HG03045 (cell line): ENCODE measurements around the gene PLXNB2.

Experiments
- ATAC-seq: cut with Tn5 transposase; IDR thresholded peaks from one replicate; pipeline ENCODE4 v1.9.1; 2021; ENCODE audit warnings: mild to moderate bottlenecking, moderate library complexity; ENCODE audit not compliant: unreplicated experiment

Gene PLXNB2

GRCh38 chr22:50267591-50268390 lies 39.7 kb downstream of the PLXNB2 start:
- no peak for ATAC-seq

- no peak for ATAC-seq
Observed at GRCh38 chr22:50266994-50267393, 40.5 kb downstream of the PLXNB2 start.

- ATAC-seq = no peak
Observed at GRCh38 chr22:50264946-50265669, 42.3 kb downstream of the PLXNB2 start.

DNA sequence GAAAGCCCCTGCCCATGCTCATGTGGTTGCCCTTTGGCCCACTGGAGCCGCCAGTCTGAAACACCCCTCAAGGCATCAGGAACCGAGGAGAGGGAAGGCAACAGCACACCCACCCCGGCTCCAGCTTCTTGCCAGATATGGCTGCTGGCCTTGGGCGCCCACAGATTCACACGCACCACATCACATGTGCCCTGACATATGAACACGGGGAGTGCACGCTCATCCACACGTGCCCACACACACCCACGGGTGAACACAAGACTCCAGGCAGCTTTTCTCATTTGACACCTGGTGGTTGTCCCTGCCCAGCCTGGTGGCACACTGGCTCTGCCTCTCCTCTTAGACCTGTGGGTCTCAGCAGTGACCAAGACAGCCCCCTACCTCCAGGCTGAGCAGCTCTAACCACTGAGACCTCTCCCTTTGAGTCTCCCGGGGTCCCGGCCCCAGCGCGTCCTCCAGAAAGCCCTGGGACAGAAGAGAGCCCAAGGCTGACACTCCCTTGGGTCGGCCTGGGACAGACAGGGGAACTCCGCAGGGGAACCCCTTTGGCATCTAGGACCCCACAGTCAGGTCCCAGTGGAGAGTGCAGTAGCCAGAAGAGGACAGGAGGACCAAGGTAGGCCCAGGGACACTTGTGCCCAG lies 43.2 kb downstream of the PLXNB2 start:
- ATAC-seq = no peak

- no peak for ATAC-seq
Observed at GRCh38 chr22:50262973-50263617, 44.4 kb downstream of the PLXNB2 start.

DNA sequence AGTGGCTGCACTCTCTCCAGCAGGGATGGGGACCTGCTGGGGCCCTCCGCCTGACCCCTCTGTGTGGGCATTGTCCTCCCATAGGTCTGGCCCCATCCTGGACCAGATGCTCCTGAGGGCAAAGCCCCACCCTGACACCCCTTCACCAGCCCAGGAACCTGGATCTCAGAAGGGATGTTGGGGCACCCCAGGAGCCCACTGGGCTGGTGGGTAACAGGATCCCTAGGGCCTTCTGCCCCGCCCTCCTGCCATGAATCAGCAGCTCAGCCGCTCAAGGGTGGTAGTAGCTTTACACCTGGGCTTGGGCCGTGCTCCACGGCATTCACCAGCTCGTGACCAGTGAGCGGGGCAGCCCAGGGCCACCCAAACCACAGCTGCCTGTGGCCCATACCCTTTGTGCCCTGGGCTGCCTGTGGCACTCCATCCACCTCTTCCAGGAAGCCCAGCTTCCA lies 45.0 kb downstream of the PLXNB2 start:
- no peak for ATAC-seq

DNA sequence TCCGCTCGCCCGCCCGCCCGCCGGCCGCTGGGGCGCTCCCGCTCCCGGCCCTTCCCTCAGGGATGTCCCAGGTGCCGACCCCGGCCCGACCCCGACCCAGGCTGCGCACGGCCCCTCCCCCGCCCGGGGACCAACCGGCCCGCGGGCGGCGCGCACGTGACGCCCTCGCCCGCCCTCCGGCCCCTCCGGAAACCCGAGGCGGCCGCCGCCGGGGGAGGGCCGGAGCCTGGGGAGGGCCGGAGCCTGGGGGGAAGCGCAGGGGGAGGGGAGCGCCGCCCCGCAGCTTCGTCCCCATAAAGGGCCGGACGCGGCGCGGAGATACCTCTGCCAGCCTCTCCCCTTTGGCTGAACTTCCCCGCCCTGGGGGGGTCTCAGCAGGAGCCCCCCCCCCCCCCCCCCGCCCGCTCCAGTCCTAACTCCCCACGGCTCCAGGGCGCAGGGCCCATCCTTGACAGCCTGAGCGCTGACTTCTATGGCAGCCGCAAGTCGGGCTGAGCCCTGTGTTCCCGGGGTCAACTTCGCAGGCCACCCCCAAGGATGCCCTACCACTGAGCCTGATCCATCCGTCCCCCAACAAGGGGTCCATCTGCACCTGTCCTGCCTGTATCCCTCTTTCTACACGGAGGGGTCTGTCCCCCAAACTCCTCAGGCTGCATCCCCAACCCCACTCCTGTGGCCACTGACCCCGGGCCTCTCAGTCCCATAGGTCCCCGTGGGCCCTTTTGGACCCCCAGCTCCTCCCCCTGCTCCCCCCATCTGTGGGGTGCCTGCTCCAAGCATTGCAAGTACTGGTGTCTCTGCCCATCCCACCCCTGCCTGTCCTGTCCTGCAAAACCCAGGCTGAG lies 45.6 kb downstream of the PLXNB2 start, which contains the start of gene MAPK12:
Gene MAPK12, minus strand, starts transcription at position 69 of the 845 bp plus-strand sequence. CDS start 174 bp downstream, outside the sequence.
- ATAC-seq = no peak

GRCh38 chr22:50260801-50261614 lies 46.4 kb downstream of the PLXNB2 start:
- ATAC-seq = no peak

- no peak for ATAC-seq
Observed at GRCh38 chr22:50260434-50260800, 47.0 kb downstream of the PLXNB2 start.

- ATAC-seq = no peak
Observed at GRCh38 chr22:50259302-50259701, 48.1 kb downstream of the PLXNB2 start.

DNA sequence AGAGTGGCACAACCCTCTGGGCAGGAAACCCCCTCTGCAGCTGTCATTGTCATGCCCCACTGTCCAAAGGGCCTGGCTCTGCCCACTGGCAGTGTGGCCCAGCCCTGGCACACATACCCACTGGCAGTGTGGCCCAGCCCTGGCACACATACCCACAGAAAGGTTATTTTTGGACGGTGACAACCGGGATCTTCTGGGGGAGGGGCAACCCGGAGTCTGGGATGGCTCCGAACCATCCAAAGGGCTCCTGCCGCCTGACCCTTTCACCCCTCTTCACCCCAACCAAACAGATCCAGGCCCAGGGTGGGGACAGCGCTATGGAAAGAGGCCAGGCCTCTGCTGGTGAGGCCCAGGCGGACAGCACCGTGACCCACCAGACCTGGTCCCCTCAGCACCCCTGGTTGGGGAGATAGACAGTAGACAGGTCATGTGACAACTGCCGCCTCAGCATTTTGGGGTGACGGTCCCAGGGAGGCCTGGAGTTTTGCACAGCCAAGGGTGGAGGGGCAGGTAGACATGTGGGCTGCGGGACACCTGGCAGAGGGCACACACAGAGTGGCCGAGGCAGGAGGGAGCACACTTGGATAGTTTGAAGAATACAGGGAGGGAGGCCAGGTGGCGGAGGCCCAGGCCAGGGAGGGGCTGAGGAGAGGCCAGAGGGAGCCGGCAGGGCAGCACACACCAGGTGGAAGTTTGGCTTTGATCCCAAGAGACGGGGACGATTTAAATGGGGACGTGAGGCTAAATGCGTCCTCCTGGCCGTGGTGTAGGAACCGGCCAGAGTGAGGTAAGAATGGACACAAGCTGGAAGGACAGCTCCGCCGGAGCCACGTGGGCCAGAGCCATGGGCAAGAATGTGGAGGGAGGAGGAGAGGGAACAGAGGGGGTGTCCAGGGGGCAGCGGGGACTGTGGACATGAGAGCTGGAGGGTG lies 48.8 kb downstream of the PLXNB2 start:
- no peak for ATAC-seq

- ATAC-seq = no peak
Observed at GRCh38 chr22:50257451-50258360, 49.7 kb downstream of the PLXNB2 start.

DNA sequence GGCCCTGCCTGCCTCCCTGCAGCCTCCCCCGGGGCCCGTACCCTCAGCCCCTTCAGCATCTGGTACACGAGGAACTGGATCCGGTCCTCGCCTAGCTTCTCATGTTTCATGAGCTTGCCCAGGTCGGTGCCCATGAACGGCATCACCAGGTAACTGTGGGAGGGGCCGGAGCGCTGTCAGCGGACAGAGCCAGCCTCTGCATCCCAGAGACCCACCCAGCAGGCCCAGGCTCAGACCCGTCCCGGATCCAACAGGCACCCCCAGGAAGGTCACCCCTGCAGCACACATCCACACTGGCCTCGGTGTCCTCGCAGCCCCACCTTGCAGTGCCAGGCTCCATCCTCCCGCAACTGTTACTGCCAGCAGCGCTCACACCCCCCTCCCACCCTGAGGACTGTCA lies 50.4 kb downstream of the PLXNB2 start:
- no peak for ATAC-seq

DNA sequence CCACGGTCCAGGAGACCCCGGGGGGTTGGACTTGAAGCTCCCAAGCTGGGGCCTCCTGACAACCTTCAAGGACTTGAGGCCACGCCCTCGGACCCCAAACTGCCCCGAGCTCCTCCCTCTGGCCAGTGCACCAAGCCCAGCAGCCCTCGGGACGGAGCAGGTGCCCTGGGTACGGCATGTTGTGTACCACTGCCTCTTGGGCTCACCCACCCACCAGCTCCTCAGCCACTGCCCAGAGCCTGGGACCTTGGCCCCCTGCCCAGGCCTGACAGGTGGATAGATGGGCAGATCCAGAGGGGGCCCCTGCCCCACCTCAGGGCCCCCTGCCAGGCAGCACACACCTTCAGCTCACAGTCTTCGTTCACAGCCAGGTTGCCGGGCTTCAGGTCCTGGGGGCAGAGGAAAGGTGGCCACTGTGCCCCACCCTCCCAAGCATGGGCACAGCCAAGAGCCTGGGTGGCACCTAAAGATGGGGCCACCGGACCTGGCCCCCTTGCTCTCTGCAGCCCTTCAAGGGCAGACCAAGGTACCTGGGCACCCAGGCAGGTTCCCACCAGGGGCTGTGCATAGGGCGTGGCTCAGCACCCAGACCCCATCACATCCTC lies 51.1 kb downstream of the PLXNB2 start:
- ATAC-seq = no peak

GRCh38 chr22:50255607-50256006 lies 51.8 kb downstream of the PLXNB2 start:
- no peak for ATAC-seq

DNA sequence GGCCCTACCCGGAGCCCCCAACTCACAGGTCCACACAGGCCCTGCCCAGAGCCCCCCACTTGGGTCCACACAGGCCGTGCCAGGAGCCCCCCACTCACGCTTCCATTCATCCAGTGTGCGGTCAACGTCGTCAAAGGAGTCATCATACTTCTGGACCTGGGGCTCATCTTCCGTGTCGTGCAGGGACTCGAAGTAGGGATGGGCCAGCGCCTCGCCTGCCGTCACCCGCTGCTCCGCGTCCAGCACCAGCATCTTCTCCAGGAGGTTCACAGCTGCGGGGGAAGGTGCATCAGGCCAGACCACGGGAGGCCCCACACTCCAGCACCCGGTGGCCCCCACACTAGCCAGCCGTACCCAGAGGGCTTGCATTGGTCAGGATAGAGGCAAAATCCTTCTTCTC lies 52.3 kb downstream of the PLXNB2 start:
- ATAC-seq = no peak

DNA sequence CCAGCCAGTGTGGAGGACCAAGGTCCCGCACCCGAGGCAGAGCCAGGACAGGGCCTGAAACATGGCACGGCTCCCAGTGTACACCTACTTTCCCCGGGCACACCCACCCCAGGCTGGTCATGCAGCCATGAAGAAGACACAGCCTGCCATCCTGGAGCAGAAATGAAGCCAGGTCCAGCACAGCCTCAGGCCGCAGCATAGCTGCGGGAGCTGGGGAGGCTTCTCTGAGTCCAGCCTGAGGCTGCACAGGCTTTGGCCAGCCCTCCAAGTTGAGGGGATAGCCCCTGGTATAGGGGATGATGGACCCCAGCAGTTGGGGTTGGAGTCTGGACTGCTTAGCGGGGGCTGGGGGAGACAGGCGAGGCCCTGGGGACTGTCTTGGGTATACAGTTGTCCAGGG lies 53.5 kb downstream of the PLXNB2 start:
- ATAC-seq = no peak
